A549 (cell line): ENCODE data around the gene DNAH17. TPM values are rescaled to one million over a fixed set of nuclear protein-coding genes. Genes with fewer than 3 reads are reported as not detected.

ENCODE experiments used
- ATAC-seq, 2 experiments: fragments of 200-7000 bp in 1 of 2; fragments of >200 bp in 1 of 2; cut with Nextera tagmentation in 1 of 2; cut with Tn5 transposase in 1 of 2; 3 replicates each; pipeline versions ENCODE4 v1.8.0 to v1.9.1; 2018 to 2020; ENCODE audit warnings: mild to moderate bottlenecking in 1 of 2, moderate library complexity in 1 of 2
- CTCF ChIA-PET: fragments of 300-600 bp; sonication (Branson Sonifier 250); formaldehyde crosslinking; extraction: SDS; loops from one replicate; lab custom pipeline; 2021; ENCODE audit warnings: antibody characterized with exemption, inconsistent platforms; lab: Yijun Ruan, JAX
- POLR2A ChIA-PET: fragments of 350-600 bp; formaldehyde crosslinking; extraction: SDS; loops from one replicate; lab custom pipeline; 2021; ENCODE audit warnings: antibody characterized with exemption, inconsistent platforms; lab: Yijun Ruan, JAX
- DNase-seq, 2 experiments: peaks; one replicate each; pipeline versions ENCODE4 v3.0.0 to v3.0.0-alpha.2; 2011 to 2016; ENCODE audit warnings: low read depth in 1 of 2, low spot score in 1 of 2
- FAIRE-seq: peaks from 2 replicates; lab custom pipeline; 2011; peaks lifted over from hg19 to GRCh38; lab: Jason Lieb, UNC
- H3K27ac ChIP-seq, 2 experiments: fragments of >200 bp; sonication (Bioruptor Twin); formaldehyde crosslinking; 3 replicates each; pipeline ENCODE4 v1.5.1; 2016 to 2017
- H3K4me1 ChIP-seq: fragments of >200 bp; sonication (Bioruptor Twin); formaldehyde crosslinking; 3 replicates; pipeline ENCODE4 v1.6.1; 2016
- H3K4me2 ChIP-seq: fragments of >200 bp; sonication (Bioruptor Twin); formaldehyde crosslinking; 3 replicates; pipeline ENCODE4 v1.6.1; 2016
- H3K4me3 ChIP-seq: fragments of >200 bp; sonication (Bioruptor Twin); formaldehyde crosslinking; 3 replicates; pipeline ENCODE4 v1.5.1; 2016
- H3K9me3 ChIP-seq: fragments of >200 bp; sonication (Bioruptor Twin); formaldehyde crosslinking; 3 replicates; pipeline ENCODE4 v1.6.1; 2016
- BHLHE40 ChIP-seq: IDR thresholded peaks from 2 replicates; pipeline ENCODE4 v1.6.1; 2012; ENCODE audit warnings: low read depth, low read length, inconsistent platforms
- CBX2 ChIP-seq: fragments of 200-600 bp; sonication (generic); IDR thresholded peaks from 2 replicates; pipeline ENCODE4 v1.6.1; 2016; ENCODE audit warnings: low read depth, mild to moderate bottlenecking, borderline replicate concordance
- CEBPB ChIP-seq, 2 experiments: fragments of >200 bp in 1 of 2; sonication (Bioruptor Twin) in 1 of 2; formaldehyde crosslinking in 1 of 2; IDR thresholded peaks; 2 replicates each; pipeline ENCODE4 v1.6.1; 2012 to 2016
- CHD2 ChIP-seq: fragments of 150-350 bp; IDR thresholded peaks from 2 replicates; pipeline ENCODE4 v1.6.1; 2014; ENCODE audit warnings: low read length; ENCODE audit not compliant: partially characterized antibody
- ELK1 ChIP-seq: fragments of 150-350 bp; IDR thresholded peaks from 2 replicates; pipeline ENCODE4 v1.6.1; 2014; ENCODE audit warnings: low read depth, mild to moderate bottlenecking, low read length
- EP300 ChIP-seq, 2 experiments: fragments of >200 bp; sonication (Bioruptor Twin); formaldehyde crosslinking; IDR thresholded peaks; 2 replicates in 1 of 2; 3 replicates in 1 of 2; pipeline ENCODE4 v1.6.1; 2016 to 2017
- FOSB ChIP-seq: fragments of 250-450 bp; sonication (Bioruptor Pico); IDR thresholded peaks from 2 replicates; pipeline ENCODE4 v1.5.0; 2020; ENCODE audit warnings: mild to moderate bottlenecking, moderate library complexity
- FOSL2 ChIP-seq, 2 experiments: fragments of 450-650 bp in 1 of 2; fragments of >200 bp in 1 of 2; sonication (Bioruptor Twin) in 1 of 2; formaldehyde crosslinking; IDR thresholded peaks; 2 replicates each; pipeline versions ENCODE4 v1.5.0 to v1.6.1; 2016 to 2020; ENCODE audit warnings: mild to moderate bottlenecking in 1 of 2, moderate library complexity in 1 of 2
- GATA3 ChIP-seq: IDR thresholded peaks from 2 replicates; pipeline ENCODE4 v1.6.1; 2012; ENCODE audit warnings: borderline replicate concordance
- HEYL ChIP-seq: fragments of 250-450 bp; sonication (Bioruptor Pico); IDR thresholded peaks from 2 replicates; pipeline ENCODE4 v1.8.0; 2021; ENCODE audit warnings: mild to moderate bottlenecking, moderate library complexity
- HOXB5 ChIP-seq: fragments of 250-450 bp; sonication (Bioruptor Pico); IDR thresholded peaks from 2 replicates; pipeline ENCODE4 v1.5.0; 2020; ENCODE audit warnings: mild to moderate bottlenecking, moderate library complexity
- JUN ChIP-seq, 2 experiments: fragments of >200 bp; sonication (Bioruptor Twin); formaldehyde crosslinking; IDR thresholded peaks; 2 replicates in 1 of 2; 3 replicates in 1 of 2; pipeline ENCODE4 v1.6.1; 2016 to 2017
- KDM1A ChIP-seq: fragments of 200-600 bp; sonication (generic); IDR thresholded peaks from 2 replicates; pipeline ENCODE4 v1.6.1; 2016; ENCODE audit warnings: low read depth, mild to moderate bottlenecking
- KDM5A ChIP-seq: fragments of 200-600 bp; sonication (generic); IDR thresholded peaks from 2 replicates; pipeline ENCODE4 v1.6.1; 2016; ENCODE audit warnings: antibody characterized with exemption, mild to moderate bottlenecking
- NFE2L2 ChIP-seq: fragments of 150-350 bp; conservative IDR thresholded peaks from 2 replicates; pipeline ENCODE4 v1.6.1; 2014; ENCODE audit warnings: low read length
- POLR2A ChIP-seq: IDR thresholded peaks from 2 replicates; pipeline ENCODE4 v1.6.1; 2012; ENCODE audit warnings: mild to moderate bottlenecking, low read length
- RARB ChIP-seq: fragments of 250-450 bp; sonication (Bioruptor Pico); IDR thresholded peaks from 2 replicates; pipeline ENCODE4 v1.8.0; 2021; ENCODE audit warnings: mild to moderate bottlenecking, moderate library complexity
- RCOR1 ChIP-seq: fragments of 150-350 bp; IDR thresholded peaks from 2 replicates; pipeline ENCODE4 v1.6.1; 2014; ENCODE audit warnings: antibody characterized with exemption, low read length, low read depth
- SREBF2 ChIP-seq: fragments of 450-650 bp; IDR thresholded peaks from 2 replicates; pipeline ENCODE4 v1.6.1; 2014; ENCODE audit warnings: mild to moderate bottlenecking, moderate library complexity
- TFCP2L1 ChIP-seq: fragments of 250-450 bp; sonication (Bioruptor Pico); IDR thresholded peaks from 2 replicates; pipeline ENCODE4 v1.5.0; 2021; ENCODE audit warnings: mild to moderate bottlenecking
- ZNF302 ChIP-seq: fragments of 250-450 bp; sonication (Bioruptor Pico); IDR thresholded peaks from 2 replicates; pipeline ENCODE4 v1.9.0; 2021; ENCODE audit warnings: inconsistent platforms, mild to moderate bottlenecking, moderate library complexity
- ZSCAN20 ChIP-seq: fragments of 250-450 bp; sonication (Bioruptor Pico); IDR thresholded peaks from 2 replicates; pipeline ENCODE4 v1.8.0; 2022; ENCODE audit warnings: mild to moderate bottlenecking, moderate library complexity
- WGBS: methylation state at CpG from one replicate; pipeline ENCODE4 v1.1.6; 2017; ENCODE audit errors: missing lambda C conversion rate; 5-methylcytosine and 5-hydroxymethylcytosine counted together
- polyA plus RNA-seq, 4 experiments: library from polyadenylated mRNA; depleted of rRNA in 3 of 4; stranded (reverse); fragments of >200 nt; fragmentation: RNase III in 1 of 4; extraction: RNeasy Plus Mini Kit Qiagen cat#74134 plus additional on column Dnase treatment in 1 of 4; gene quantifications; 2 replicates in 3 of 4; 3 replicates in 1 of 4; pipeline ENCODE4 v1.2.3, GENCODE V29; 2011 to 2017
- TF ChIP-seq, protein P1 (sequence below): IDR thresholded peaks from 2 replicates; pipeline ENCODE4 v1.6.1; 2012; ENCODE audit warnings: low read depth, borderline replicate concordance
- TF ChIP-seq, protein P2 (sequence below): fragments of 450-650 bp; IDR thresholded peaks from 2 replicates; pipeline ENCODE4 v1.6.1; 2014; ENCODE audit warnings: antibody characterized with exemption
- TF ChIP-seq, protein P3 (sequence below): fragments of >200 bp; sonication (Bioruptor Twin); formaldehyde crosslinking; IDR thresholded peaks from 3 replicates; pipeline ENCODE4 v1.6.1; 2016
- TF ChIP-seq, protein P4 (sequence below): fragments of 250-450 bp; sonication (Bioruptor Pico); IDR thresholded peaks from 2 replicates; pipeline ENCODE4 v1.5.0; 2020; ENCODE audit warnings: low read depth, mild to moderate bottlenecking, moderate library complexity
- TF ChIP-seq, protein P5 (sequence below): fragments of >200 bp; sonication (Bioruptor Twin); formaldehyde crosslinking; IDR thresholded peaks from 2 replicates; pipeline ENCODE4 v1.6.1; 2016

DNAH17 gene
- polyA plus RNA-seq, 2 of the 4 experiments (the other 2 are of a cell fraction) = 0.21 to 0.26 TPM

DNA sequence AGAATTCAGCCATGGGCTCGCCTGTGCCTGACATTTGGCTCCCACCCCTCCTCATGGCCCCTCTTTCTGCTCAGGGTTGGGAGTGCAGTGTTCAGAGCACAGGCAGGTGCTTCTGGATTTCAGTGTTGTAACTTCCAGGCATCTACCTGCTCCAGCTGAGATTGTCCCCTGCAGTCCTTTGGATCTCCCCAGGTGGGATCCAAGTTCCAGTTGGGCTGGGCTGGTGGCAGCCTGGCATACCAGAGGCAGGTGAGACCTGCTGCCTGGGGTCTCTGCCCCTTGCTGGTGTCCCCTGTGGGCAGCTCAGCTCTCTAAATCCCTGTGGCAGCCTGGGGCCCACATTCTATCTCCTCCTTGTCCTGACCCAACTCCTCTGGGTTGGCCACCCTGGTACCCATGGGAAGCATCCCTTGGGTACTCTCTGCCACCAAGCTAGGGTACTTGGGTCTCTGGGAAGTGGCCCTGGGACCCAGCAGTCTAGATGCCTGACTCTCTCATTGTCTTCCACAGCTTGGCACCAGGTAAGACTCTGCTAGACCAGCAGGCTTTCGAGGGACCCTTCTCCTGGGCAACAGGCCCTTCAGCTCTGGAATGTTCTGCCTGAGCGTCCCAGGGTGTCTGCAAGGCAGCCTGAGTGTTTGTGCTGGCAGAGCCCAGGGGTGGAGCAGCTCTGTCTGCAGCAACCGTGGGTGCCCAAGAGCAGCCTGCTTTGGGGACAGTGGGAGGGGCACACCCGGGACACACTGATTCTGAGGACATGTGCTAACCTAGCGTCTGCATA, 42.5 kb downstream of the DNAH17 start:
- Histone ChIP-seq H3K4me2 (peak overlapping the region; percentile 44), H3K27ac (peak overlapping the region; percentile 43 to 81; a peak in 5 of 6 replicates), H3K4me1 (peaks cover 52% of the 10 kb centered on the region), H3K9me3 (no peaks in the 10 kb centered on the region), H3K4me3 (no peak overlapping the region)
- CTCF ChIA-PET = interaction anchor here (0.5 to 10.2 kb wide), 13 partner anchors 9 to 174 kb away, joined by 3 to 51 read pairs (median 4); no protein-coding TSS in a partner anchor
- WGBS = 72% methylated on average over 6 of the region's 6 CpGs
- DNase-seq (no peak), FAIRE-seq (no peak), ATAC-seq (peak; percentile 16 to 17; a peak in 4 of 6 replicates)
- POLR2A ChIA-PET = interaction anchor here (1.8 kb wide), 1 partner anchor 58 kb away, joined by 6 read pairs; no protein-coding TSS in a partner anchor
- TF ChIP-seq FOSB (CRISPR knock-in tag) (no peak), FOSL2 (IDR thresholded peaks at IDR 0.05) (no peak), FOSL2 (CRISPR knock-in tag; IDR thresholded peaks at IDR 0.05) (no peak), HOXB5 (no peak), CBX2 (no peak), CHD2 (no peak), HEYL (CRISPR knock-in tag) (no peak), KDM5A (no peak), JUN (IDR thresholded peaks at IDR 0.05) (no peak), ZSCAN20 (CRISPR knock-in tag) (no peak), ZNF302 (no peak)

DNA sequence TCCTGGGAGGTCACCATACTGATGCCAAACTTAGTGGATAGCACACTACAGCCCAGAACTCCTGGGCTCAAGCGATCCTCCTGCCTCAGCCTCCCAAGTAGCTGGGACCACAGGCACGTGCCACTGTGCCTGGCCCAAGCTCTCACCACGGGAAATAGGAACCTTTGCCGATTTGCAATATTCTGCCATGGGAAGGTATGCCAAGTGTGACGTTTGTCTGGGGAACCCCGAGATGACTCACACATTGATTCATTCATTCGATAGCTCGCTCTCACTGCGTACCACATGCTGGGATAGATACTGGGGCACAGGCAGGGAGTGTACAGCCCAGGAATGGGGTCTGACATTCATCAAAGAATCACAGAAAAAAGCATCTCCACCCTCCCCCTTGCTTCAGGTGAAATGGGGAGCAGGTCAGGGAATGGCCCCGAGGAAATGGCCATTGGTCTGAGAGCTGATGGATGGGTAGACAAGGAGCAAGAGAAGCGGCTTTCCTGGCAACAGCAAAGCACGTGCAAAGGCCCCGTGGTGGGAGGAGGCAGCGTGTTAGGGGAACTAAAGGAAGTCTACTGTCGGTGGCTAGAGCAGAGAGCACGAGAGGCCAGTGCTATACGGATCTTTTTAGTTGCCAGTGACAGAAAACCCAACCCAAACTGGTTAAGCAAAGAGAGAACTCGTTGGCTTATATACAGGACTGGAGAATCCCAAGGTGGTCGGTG, 44.1 kb downstream of the DNAH17 start:
- ATAC-seq = peak; percentile 61 to 74; a peak in 5 of 6 replicates
- WGBS = 51% methylated on average over 19 of the region's 19 CpGs
- Histone ChIP-seq H3K27ac (peak overlapping the region; percentile 54 to 81; a peak in 5 of 6 replicates), H3K4me3 (no peak overlapping the region), H3K4me2 (peak overlapping the region; percentile 26), H3K9me3 (no peaks in the 10 kb centered on the region), H3K4me1 (peaks cover 49% of the 10 kb centered on the region)
- peak; percentile 88 to 90 for DNase-seq
- peak; percentile 92 for FAIRE-seq
- ChIA-PET CTCF (interaction anchor here (0.7 to 10.2 kb wide), 5 partner anchors 11 to 176 kb away, joined by 3 to 51 read pairs (median 3); no protein-coding TSS in a partner anchor), POLR2A (interaction anchor here (1.1 kb wide), 1 partner anchor 59 kb away, joined by 7 read pairs; no protein-coding TSS in a partner anchor)
- TF ChIP-seq GATA3 (peak; percentile 74; the same call in 1 of the 2 replicates), TFCP2L1 (no peak), RARB (CRISPR knock-in tag) (no peak; the same call in 1 of the 2 replicates), KDM5A (no peak), CEBPB (IDR thresholded peaks at IDR 0.05) (peak in 1 of 2 experiments; percentile 27; a peak in 2 of 4 replicates), POLR2A (no peak), RCOR1 (no peak), BHLHE40 (peak; percentile 84), NFE2L2 (no peak), ZSCAN20 (CRISPR knock-in tag) (no peak), ELK1 (no peak), KDM1A (0 out of 2 replicates have a peak, but pooled peaks have one; percentile 35), JUN (IDR thresholded peaks at IDR 0.05) (peak in 1 of 2 experiments; percentile 60; a peak in 2 of 5 replicates), CHD2 (no peak), SREBF2 (no peak), EP300 (IDR thresholded peaks at IDR 0.05) (peak in 1 of 2 experiments; percentile 33; a peak in 1 of 5 replicates), FOSL2 (IDR thresholded peaks at IDR 0.05) (peak; percentile 84), FOSL2 (CRISPR knock-in tag; IDR thresholded peaks at IDR 0.05) (peak; percentile 95)
- TF ChIP-seq, protein P1, sequence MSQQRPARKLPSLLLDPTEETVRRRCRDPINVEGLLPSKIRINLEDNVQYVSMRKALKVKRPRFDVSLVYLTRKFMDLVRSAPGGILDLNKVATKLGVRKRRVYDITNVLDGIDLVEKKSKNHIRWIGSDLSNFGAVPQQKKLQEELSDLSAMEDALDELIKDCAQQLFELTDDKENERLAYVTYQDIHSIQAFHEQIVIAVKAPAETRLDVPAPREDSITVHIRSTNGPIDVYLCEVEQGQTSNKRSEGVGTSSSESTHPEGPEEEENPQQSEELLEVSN = peak; percentile 49; the same call in 1 of the 2 replicates
- TF ChIP-seq, protein P2, sequence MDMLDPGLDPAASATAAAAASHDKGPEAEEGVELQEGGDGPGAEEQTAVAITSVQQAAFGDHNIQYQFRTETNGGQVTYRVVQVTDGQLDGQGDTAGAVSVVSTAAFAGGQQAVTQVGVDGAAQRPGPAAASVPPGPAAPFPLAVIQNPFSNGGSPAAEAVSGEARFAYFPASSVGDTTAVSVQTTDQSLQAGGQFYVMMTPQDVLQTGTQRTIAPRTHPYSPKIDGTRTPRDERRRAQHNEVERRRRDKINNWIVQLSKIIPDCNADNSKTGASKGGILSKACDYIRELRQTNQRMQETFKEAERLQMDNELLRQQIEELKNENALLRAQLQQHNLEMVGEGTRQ = peak; percentile 31
- TF ChIP-seq, protein P3, sequence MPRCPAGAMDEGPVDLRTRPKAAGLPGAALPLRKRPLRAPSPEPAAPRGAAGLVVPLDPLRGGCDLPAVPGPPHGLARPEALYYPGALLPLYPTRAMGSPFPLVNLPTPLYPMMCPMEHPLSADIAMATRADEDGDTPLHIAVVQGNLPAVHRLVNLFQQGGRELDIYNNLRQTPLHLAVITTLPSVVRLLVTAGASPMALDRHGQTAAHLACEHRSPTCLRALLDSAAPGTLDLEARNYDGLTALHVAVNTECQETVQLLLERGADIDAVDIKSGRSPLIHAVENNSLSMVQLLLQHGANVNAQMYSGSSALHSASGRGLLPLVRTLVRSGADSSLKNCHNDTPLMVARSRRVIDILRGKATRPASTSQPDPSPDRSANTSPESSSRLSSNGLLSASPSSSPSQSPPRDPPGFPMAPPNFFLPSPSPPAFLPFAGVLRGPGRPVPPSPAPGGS = no peak
- TF ChIP-seq, protein P4, sequence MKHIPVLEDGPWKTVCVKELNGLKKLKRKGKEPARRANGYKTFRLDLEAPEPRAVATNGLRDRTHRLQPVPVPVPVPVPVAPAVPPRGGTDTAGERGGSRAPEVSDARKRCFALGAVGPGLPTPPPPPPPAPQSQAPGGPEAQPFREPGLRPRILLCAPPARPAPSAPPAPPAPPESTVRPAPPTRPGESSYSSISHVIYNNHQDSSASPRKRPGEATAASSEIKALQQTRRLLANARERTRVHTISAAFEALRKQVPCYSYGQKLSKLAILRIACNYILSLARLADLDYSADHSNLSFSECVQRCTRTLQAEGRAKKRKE = peak; percentile 98
- TF ChIP-seq, protein P5, sequence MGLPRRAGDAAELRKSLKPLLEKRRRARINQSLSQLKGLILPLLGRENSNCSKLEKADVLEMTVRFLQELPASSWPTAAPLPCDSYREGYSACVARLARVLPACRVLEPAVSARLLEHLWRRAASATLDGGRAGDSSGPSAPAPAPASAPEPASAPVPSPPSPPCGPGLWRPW = no peak
